Stimulated activated CD4-positive, alpha-beta T cell treated with anti-CD3 and anti-CD28 coated beads, Interleukin-15, amount 100 ng/mL, for 24 hours (primary cell): ENCODE data around the gene BBLN.

ENCODE experiments used
- DNase-seq: peaks from one replicate; pipeline ENCODE4 v3.0.0-alpha.2; 2020

The BBLN gene

DNA sequence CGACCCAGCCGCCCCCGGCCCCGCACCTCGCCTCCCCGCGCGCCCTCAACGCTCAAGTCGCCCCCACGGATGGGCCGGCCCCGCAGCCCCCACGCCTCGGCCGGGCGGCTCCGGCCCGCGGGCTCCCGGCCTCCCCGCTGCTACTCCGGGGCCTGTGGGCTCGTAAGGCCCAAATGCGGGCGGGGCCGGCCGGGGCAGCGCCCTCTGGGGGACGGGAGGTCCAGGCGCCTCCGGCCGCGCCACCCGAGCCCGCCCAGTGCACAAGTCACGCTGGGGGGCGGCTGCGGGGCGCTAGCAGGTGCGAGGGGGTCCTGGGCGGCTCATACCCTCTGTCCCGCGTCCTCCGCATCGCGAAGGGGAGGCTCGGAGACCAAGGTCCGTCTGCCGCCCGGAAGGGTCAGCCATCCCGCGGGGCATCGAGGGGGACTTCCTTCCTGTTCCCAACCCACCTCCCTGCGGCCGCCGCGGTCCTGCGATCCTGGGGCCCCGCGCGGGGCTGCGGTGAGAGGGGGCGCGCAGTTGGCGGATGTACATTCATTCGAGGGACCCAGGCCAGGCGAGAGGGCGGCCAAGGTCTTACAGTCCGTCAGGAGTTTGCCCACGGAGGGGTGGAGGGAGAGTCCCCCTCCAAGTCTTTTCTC is 31.5 kb downstream of the BBLN start, which contains the start of gene CIZ1:
Gene CIZ1 (minus strand): TSS at position 167 of the 641 bp plus-strand sequence. CDS start 715 bp downstream, outside the sequence.
- peak; percentile 82 for DNase-seq

DNA sequence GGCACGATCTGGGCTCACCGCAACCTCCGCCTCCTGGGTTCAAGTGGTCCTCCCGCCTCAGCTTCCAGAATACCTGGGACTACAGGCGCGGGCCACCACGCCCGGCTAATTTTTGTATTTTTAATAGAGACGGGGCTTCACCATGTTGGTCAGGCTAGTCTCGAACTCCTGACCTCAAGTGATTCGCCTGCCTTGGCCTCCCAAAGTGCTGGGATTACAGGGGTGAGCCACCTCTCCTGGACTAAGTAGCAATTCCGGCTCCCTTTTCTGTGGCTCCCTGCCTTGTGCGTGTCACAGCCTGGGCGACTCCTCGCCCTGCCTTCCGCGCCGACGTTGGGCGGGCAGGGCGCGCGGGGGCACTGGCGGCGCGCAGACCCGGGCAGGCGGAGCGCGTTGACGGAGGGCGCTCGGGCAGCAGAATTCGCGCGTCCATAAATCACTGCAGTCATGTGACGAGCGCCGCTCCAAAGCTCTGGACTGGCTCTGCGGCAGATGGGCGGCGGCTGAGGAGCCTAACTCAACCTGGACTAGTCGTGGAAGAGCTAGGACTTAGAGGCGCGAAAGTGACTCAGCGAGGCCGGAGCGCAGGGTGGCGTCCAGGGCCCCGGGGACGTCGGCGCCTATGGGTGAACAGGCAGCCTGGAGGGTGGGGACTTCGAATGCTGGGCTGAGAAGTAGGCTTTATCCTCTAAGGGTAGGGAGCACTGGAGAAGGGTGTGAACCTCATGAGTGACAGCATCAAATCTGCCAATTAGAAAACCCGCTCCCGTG is 32.7 kb downstream of the BBLN start:
- peak; percentile 69 for DNase-seq

DNA sequence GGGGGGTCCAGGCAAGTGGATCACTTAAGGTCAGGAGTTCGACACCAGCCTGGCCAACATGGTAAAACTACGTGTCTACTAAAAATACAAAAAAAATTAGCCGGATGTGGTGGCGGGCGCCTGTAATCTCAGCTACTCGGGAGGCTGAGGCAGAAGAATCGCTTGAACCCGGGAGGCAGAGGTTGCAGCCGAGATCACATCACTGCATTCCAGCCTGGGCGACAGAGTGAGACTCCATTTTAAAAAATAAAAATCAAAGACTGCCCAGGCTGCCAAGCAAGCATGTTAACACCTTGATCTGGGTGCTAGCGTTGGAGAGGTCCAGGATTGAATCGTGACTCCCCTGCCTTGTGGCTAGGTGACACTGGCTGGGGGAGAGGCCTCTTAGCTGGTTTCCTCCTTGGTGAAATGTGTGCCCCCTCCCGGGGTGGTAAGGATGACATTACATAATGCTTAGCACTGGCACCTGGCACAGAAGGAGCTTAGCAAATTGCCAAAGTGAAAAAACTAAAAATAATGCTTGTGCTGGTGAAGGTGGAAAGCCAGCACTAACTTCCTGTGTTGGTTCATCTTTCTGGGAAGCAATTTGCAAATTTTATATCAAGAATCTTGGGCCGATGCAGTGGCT is 33.5 kb downstream of the BBLN start:
- no peak for DNase-seq

DNA sequence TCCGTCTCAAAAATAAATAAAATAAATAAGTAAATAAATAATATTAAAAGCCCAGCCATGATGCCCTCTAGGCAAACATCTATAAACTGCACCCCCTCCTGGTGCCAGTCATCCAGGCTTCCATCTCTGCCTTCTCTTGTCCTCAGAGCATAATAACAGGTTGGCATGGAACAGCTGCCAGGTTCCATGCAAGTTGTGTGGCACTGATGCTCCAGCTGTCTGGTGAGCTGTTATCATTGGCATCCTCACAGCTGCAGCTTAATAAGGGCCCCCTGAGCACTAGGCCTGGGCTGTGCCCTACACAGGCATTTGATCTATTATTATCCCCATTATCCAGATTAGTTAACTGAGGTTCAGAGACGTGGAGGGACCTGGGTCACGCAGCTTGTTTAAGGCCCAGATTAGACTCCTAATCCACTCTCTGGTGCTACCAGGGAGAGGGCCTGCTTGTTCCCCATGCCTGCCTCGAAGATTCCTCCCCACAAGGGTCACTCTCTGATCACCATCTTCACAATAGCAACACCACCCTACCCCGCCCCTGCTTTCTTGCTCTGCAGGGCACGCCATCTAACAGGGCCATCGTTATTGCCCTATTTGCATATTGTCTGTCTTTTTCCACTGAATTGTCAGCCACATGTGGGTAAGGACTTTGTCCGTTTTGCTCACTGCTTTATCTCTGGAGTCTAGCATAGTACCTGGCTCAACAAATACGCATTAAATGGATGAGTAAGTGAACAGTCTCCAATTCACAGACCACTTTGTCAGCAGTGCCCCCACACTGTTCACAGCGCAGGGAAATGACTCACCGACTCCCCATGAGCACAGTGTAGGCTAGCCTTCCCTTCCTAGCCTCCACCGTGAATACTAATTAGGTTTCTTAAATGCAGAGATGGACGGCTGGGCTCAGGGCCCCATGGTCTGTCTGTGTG is 41.6 kb downstream of the BBLN start:
- DNase-seq: no peak

DNA sequence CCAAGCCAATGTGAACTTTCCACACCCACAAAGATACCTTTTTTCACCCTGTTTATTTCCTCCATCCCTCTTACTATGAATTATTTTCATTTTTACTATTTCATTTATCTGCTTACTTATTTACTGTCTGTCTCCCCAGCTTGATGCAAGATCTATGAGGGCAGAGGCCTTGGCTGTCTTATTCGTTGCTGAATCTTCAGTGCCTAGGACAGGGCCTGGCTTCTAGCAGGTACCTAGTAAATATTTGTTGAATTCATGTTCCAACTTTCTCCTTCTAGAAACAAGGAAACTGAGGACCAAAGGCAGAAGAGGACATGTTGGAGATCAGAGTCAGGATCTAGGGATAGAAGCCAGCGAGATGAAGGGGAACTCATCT is 42.6 kb downstream of the BBLN start:
- DNase-seq: no peak

DNA sequence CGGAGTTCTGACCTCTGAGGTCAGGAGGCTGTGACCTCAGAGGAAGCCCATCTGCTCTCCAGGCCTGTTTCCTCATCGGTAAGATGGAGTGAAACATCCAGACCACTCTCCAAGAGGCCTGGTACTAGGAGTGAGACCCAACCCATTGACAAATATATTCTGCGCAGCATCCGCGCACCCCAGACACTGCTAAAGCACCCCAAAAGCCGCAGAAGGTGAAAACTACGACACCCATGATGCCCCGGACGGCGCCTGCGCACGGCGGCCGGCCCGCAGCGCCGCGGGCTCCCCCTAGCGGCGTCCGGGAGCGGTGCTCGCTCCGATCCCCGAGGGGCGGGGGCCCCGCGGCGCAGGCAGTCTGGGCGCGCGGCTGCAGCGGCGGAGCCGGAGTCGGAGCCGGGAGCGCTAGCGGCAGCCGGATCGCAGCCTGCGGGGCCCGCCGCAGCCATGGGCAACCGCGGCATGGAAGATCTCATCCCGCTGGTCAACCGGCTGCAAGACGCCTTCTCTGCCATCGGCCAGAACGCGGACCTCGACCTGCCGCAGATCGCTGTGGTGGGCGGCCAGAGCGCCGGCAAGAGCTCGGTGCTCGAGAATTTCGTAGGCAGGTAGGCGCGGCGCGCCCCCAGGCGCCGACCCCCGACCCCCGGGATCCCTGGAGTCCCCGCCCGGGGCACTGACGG is 43.1 kb downstream of the BBLN start, which contains the start of gene DNM1:
Gene DNM1 (plus strand): TSS at position 356 of the 683 bp plus-strand sequence. CDS start 92 bp downstream, at position 448.
- DNase-seq: peak; percentile 74

DNA sequence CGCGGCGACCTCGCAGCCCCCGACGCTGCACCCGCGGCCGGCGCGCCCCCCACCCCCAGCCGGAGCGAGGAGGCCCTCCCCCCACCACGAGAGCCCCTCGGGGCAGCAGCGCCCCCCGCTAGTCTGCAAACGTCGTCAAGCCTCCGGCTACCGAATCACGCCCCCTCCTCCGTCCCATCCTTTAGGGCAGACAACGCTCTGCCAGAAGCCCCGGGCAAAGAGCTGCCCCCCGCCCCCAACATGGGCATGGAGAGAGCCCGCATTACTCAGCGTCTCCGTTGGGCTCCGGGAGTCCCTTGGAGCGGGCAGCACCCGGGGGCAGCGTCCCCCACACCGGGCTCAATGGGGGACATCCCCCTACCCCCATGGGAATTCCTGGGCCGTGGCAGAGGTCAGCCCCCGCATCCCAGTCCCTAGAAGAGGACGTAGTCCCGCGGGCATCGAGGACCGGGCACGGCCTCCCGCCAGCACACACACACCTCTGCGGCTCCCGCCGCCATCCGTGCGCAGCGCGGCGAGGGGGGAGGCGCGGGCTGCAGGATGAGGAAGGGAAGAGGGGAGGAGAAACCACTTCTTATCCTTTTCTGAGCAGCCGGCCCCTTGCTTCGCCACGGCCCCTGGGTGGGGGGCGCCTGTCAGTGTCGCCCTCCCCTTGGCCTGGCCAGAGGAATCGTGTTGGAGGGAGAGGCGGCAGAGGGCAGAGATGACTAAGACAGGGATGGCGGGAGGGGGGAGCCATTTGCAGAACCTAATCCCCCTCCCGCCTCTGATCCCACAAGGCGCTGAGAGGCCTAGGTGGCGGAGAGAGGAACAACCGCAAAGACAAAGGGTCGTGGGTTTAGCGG is 43.9 kb downstream of the BBLN start:
- DNase-seq: peak; percentile 25

DNA sequence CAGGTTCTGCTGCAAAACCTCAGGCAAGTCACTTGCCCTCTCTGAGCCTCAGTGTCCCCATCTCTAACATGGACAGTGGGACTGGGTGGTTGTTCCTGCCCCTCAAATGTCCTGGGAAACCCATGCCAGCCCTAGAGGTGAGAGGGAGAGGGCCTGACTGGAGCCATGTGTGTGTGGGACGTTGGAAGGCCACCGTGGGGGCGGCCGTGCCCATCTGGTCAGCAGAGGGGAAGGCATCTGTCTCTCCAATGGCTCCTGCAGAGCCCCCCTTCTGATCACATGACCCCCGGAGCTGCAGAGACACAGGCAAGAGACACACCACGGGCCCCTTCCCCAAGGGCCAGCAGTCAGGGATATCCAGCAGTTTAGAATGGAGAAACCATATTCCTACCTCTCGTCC is 44.8 kb downstream of the BBLN start:
- DNase-seq: no peak

DNA sequence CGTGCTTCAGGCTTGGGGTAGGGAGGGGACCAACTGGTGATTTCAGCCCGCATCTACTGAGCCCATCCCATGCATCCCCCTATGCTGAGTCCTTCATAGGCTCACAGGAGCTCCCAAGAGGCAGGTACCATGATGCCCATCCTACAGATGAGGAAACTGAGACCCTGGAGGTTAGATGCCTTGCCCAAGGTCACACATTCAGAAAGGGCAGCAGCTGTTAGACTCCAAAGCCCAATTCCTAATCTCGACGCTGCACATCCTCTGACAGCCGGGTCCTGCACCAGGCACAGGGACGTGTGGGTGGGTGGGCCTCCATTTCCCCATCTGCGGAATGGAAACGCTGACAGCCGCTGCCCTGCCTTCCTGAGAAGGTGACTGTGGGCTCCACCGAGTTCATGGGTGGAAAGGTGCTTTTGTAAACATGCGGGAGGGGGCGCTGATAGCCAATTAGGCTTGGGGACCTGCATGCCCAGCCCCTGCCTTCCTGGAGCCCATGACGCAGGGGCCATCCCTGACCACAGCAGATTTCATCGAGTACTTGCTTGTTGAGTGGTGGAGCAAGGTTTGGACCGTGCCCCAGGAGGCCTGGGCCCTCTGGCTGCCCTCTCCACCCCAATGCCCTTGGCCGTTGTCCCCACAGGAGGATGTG is 45.4 kb downstream of the BBLN start:
- no peak for DNase-seq

DNA sequence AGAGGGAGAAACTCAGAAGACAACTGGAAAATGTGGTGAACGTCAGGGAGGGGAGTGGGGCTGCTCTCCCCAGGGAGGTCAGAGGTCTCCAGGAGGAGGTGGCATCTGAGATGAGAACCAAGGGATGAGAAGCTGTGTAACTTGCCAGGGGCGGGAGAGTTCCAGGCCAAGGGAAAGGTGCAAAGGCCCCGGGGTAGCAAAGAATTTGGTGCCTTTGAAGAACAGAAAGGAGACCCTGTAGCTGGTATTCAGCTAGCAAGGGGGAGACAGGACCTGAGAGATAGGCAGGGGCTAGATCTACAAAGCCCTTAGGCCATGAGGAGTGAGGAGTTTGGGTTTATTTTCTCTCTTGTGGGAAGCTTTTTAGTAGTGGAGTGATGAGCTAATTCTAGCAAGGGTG is 46.4 kb downstream of the BBLN start:
- DNase-seq: no peak

DNA sequence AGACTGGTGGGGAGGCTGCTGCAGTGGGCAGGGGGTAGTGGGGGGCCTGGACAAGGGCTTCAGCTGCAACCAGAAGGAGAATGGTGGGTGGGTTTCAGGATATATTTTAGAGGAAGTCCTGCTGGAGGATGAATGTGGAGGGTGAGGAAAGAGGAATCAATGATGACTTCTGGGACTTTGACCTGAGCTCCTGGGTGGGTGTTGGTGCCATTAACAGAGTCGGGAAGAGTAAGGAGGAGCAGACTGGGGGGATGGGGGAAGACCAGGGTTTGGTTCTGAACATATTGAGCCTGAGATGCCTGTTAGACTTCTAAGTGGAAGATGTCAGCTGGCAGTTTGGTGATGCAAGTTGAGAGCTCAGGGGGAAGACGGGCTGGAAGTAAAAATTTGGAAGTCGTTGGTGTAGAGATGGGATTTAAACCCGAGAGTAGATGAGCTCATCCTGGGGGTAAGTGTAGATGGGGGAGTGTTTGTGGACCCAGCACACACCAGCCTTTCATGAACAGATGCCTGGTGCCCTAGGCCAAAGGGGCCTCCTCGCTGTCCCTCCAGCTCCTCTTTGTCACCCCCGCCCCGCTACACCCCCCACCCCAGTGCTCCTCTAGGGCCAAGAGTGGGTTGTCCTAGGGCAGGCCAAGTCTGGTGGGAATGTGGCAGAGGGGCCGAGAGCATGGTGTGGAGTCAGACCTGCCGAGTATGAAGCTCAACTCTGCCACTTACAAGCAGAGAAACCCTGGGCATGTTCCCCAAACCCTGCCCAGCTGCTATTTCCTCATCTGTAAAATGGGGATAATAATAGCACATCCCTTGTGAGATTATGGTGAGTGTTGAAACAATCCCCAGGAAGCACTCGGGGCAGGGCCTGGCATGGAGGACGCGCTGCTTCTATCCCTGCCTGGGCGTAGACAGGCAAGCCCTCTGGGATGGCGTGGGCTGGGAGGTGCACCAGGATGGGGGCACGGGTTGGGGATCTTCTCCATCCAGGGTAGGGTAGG is 47.1 kb downstream of the BBLN start:
- no peak for DNase-seq

DNA sequence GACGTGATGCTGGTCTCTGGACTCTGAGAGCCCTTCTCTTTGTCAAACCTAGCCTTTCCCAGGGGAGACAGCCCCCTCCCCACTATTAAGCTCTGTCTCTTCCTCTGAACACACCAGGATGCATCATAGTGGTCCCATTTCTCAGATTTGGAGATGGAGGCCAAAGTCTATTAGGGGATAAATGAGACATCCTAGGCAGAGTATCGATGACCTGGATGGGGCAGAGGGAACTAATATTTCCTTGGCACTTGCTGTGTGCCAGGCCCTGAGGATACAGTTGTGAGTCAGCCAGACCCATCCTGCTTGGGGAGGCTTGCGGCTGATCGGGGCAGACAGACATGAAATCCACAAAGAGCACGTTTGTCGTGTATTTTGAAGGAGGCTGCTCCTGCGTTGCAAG is 48.3 kb downstream of the BBLN start:
- no peak for DNase-seq

DNA sequence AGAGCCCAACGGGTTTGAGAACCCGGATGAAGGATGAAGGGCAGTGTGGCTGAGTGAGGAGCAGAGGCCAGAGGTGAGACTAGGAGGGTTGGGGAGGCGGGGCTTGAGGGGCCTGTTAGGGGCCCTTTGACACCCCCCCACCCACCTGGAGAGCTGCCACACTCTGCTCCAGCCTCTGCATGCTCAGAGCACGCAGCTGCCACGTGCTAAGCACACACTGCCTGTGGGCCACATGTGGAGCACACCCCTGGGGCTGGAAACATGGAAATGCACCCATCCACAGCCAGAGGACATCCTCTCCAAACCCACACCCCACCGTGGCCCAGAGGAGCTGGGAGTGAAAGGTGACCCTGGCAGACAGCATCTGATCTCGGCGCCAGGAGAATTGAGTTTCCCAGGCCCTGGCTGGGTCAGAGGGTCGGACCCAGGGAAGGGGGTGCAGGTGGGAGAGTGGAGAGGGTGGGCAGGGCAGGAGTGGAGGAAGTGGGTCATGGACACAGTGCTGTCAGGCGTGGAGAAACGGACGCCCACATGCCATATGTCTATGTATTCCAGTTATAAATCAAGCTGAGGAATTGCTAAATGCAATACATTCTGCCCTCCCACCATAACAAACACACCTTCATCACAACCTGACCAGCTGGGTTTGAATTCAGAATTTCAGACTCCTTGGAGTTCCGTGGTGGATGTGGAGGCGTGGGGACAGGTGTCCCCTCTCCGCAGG is 49.0 kb downstream of the BBLN start:
- DNase-seq: no peak

DNA sequence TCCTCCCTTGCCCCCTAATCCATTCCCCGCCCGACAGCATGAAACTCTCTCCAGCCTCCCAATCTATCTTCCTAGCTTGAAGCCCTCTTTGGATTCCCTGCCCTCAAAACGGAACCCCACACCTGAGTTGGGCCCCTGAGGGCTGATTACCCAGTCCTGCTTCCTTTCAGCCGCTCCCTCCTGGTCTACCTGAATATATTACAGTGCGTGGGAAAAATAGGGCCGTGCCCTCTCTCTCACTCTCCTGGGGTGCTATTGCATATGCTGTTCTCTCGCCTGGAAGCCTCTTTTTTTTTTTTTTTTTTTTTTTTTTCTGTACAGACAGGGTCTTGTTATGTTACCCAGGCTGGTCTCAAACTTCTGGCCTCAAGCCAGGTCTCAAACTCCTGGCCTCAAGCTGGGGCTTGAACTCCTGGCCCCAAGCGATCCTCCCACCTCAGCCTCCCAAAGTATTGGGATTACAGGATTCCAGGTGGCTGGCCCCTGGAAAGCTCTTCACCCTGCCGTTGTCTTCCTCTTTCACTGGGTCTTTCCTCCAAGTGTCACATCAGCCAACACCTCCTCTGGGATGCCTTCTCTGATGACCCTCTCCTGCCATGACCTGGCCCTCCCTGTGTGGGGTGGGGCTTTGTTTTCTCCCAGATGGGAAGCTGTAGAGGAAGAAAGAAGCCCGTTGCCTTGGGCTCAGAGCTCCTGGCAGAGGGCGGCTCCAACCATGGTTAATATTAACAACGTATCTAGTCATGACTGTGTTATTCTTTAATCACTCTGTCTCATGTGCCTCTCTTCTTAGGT is 51.3 kb downstream of the BBLN start:
- DNase-seq: no peak

DNA sequence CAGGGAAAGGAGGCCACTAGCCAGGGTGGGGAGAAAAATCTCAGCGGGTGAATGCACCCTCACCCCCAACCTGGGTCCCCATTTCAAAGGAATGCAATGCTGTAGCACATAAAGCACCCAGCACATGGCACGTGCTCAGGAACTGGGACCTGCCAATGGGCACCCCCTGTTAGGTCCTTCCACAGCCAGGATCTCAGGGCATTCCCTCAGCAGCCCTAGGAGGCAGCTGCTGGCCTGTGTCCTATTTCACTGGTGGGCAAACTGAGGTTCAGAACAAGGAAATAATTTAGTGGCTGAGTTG is 51.9 kb downstream of the BBLN start:
- DNase-seq: no peak
